ENCODE data around the gene TRIP10.
"Not testable (repeated sequence)": the region's sequence is repeated elsewhere in the genome, so short reads cannot be mapped to it uniquely, and the experiment has no call there.

The TRIP10 gene

DNA sequence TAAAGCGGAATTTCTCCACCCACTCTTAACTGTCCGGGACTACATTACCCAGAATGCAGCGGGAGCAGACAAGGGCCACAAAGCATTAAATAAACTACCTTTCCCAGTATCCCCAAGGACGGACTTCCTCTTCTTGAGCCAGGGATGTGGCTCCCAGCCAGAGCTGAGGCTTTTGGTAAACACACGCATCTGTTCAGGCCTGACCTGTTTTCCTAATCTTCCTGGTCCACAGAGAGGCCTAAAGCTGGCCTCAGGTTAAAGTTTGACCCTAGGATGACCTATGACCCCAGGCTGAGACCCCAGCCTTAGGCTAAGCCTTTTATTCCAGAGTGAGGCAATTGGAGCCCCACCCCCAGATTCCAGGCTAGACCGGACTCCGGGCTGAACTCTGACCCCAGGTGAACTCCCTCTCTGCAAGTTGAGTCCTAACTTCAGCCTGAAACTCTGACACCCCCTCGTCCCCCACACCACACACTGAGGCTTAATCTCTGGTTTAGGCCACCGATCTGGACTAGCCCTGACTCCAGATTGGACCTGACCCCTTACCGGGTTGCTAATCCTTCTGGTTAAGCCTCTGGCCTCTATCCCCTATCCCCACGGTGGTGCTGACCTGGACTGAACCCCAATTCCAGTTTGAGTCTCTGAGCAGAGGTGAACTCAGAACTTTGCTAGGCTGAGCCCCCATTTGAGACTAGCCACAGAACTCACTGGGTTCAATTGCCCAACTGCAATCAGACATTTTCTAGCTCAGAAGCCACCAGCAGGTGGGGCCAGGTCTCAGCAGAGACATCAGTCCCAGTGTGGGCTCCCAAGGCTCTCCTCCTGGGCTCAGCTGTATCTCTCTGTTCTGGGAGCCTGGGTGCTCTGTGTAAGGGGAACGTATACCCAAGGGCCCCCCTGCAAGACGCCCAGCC is 1.4 kb upstream of the TRIP10 start:
- H3K27me3 ChIP-seq (replicated peaks; ENCODE audit: control insufficient read depth, insufficient read depth, low read length), result no peaks in the 10 kb centered on the region
- H3K9me3 ChIP-seq (ENCODE audit: control insufficient read depth, low read length), result no peaks in the 10 kb centered on the region
- peak overlapping the region; percentile 81 for H3K9ac ChIP-seq (ENCODE audit: low read length)
- H3K36me3 ChIP-seq (ENCODE audit: control insufficient read depth, insufficient read depth, low read length, severe bottlenecking), result peaks cover 11% of the 10 kb centered on the region
- H3K4me3 ChIP-seq (ENCODE audit: low read length), result peak overlapping the region; percentile 73
- peak; percentile 91 for DNase-seq (ENCODE audit: low read depth)
- peaks cover 43% of the 10 kb centered on the region for H3K4me1 ChIP-seq (ENCODE audit: control insufficient read depth, insufficient read depth, low read length)

- Histone ChIP-seq H3K4me1 (ENCODE audit: control insufficient read depth, insufficient read depth, low read length) (peaks cover 49% of the 10 kb centered on the region), H3K9ac (ENCODE audit: low read length) (peak overlapping the region; percentile 81), H3K27me3 (replicated peaks; ENCODE audit: control insufficient read depth, insufficient read depth, low read length) (no peaks in the 10 kb centered on the region), H3K36me3 (ENCODE audit: control insufficient read depth, insufficient read depth, low read length, severe bottlenecking) (peaks cover 17% of the 10 kb centered on the region), H3K4me3 (ENCODE audit: low read length) (peak overlapping the region; percentile 73), H3K9me3 (ENCODE audit: control insufficient read depth, low read length) (no peaks in the 10 kb centered on the region)
- no peak for DNase-seq (ENCODE audit: low read depth)
Observed at GRCh38 chr19:6738787-6739389, 592 bp upstream of the TRIP10 start.

DNA sequence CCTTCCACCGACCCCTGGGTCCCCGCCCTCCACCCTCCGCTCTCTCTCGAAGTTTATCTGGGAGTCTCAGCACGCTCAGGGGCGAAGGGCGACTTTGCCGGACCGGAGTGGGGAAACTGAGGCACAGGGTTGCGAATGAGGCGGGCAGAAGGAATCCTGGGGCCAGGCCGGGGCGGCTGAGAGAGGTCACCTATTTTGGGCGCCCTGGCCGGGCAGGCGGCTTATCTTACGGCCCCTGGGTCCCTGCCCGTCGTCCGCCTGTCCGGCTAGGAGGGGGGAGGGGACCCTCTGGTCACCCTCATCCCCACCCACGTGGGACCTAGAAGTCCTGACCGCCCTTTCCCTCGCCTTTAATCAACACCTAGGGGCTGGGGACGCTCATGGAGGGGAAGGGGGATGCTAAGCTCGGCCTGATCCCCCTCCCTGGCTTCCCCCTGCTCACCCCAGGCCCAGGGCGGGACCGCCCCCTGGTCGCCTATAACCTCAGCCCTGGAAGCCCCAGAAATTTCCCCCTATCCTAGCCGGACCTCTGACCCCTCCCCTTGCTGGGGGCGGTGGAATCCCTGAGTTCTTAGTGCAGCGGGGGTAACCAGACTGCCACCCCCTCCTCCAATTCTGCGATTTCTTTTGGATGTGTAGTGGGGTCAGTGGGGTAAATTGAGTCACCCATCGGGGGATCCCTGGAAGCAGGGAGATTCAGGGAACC is 556 bp downstream of the TRIP10 start:
- Histone ChIP-seq H3K4me3 (ENCODE audit: low read length) (peak overlapping the region; percentile 87), H3K9me3 (ENCODE audit: control insufficient read depth, low read length) (no peaks in the 10 kb centered on the region), H3K4me1 (ENCODE audit: control insufficient read depth, insufficient read depth, low read length) (peaks cover 59% of the 10 kb centered on the region), H3K9ac (ENCODE audit: low read length) (peak overlapping the region; percentile 95), H3K36me3 (ENCODE audit: control insufficient read depth, insufficient read depth, low read length, severe bottlenecking) (peaks cover 15% of the 10 kb centered on the region), H3K27me3 (replicated peaks; ENCODE audit: control insufficient read depth, insufficient read depth, low read length) (no peaks in the 10 kb centered on the region)
- DNase-seq (ENCODE audit: low read depth), result peak; percentile 57

DNA sequence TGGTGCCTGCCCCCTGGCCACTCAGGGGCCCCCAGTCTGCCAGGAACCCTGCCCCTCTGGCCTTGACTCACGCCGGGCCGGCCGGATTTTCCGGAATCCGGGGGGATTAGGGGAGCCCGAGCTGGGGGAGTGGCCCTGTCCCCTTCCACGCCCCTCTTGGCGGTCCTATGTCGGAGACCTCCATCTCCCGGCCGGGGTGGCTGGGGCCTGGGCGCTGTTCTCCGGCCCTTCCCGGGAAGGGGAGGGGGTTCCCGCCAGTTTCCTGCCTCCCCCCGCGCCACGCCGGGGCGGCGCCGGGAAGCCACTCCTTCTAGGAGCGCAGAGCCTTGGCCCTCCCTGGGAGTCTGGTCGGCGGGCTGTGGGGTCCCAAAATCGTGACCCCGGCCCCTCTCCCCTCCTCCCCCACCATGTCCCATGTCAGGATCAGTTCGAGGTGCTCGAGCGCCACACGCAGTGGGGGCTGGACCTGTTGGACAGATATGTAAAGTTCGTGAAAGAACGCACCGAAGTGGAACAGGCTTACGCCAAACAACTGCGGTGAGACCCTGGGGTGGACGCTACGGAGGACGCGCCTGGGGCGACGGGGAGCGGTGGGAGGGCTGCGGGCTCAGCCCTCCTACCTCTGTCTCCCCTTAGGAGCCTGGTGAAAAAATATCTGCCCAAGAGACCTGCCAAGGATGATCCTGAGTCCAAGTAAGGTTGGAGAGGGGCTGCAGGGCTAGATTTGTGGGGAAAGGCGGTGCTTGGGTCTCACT is 1.3 kb downstream of the TRIP10 start:
- H3K9me3 ChIP-seq (ENCODE audit: control insufficient read depth, low read length), result no peaks in the 10 kb centered on the region
- H3K4me3 ChIP-seq (ENCODE audit: low read length), result peak overlapping the region; percentile 87
- peak overlapping the region; percentile 95 for H3K9ac ChIP-seq (ENCODE audit: low read length)
- H3K27me3 ChIP-seq (replicated peaks; ENCODE audit: control insufficient read depth, insufficient read depth, low read length), result no peaks in the 10 kb centered on the region
- peaks cover 61% of the 10 kb centered on the region for H3K4me1 ChIP-seq (ENCODE audit: control insufficient read depth, insufficient read depth, low read length)
- peaks cover 17% of the 10 kb centered on the region for H3K36me3 ChIP-seq (ENCODE audit: control insufficient read depth, insufficient read depth, low read length, severe bottlenecking)
- DNase-seq (ENCODE audit: low read depth), result peak; percentile 70

GRCh38 chr19:6743066-6743465 is 3.6 kb downstream of the TRIP10 start:
- H3K9me3 ChIP-seq (ENCODE audit: control insufficient read depth, low read length), result no peaks in the 10 kb centered on the region
- H3K4me1 ChIP-seq (ENCODE audit: control insufficient read depth, insufficient read depth, low read length), result peaks cover 65% of the 10 kb centered on the region
- H3K4me3 ChIP-seq (ENCODE audit: low read length), result peak overlapping the region; percentile 87
- no peak for DNase-seq (ENCODE audit: low read depth)
- H3K27me3 ChIP-seq (replicated peaks; ENCODE audit: control insufficient read depth, insufficient read depth, low read length), result no peaks in the 10 kb centered on the region
- H3K36me3 ChIP-seq (ENCODE audit: control insufficient read depth, insufficient read depth, low read length, severe bottlenecking), result peaks cover 39% of the 10 kb centered on the region
- peak overlapping the region; percentile 95 for H3K9ac ChIP-seq (ENCODE audit: low read length)

DNA sequence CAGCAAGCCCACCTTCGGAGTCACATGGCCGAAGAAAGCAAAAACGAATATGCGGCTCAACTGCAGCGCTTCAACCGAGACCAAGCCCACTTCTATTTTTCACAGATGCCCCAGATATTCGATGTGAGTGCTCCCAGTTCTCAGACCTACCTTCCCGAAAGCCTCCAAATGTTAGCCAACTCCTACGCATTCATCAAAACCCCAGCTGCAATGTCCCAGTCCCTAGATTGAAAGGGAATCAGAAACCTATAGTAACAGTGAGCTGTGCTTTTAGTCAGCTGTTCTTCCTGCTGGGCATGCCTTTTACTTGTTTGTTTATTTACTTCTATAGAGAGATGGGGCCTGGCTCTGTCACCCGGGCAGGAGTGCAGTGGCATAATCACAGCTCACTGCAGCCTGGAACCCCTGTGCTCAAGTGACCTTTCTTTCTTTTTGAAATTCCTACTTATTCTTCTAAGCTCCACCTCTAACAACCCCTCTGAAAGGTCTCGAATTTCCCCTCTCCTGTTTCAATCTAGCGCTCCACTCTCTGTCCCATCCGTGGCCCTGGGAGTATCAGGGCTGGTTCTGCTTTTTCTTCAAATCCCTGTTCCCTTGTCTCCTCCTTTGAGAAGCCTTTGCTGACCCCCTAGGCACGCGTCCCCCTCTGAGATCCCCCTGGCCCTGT is 4.4 kb downstream of the TRIP10 start:
- Histone ChIP-seq H3K9me3 (ENCODE audit: control insufficient read depth, low read length) (no peaks in the 10 kb centered on the region), H3K36me3 (ENCODE audit: control insufficient read depth, insufficient read depth, low read length, severe bottlenecking) (peaks cover 42% of the 10 kb centered on the region), H3K4me1 (ENCODE audit: control insufficient read depth, insufficient read depth, low read length) (peaks cover 65% of the 10 kb centered on the region), H3K4me3 (ENCODE audit: low read length) (peak overlapping the region; percentile 58), H3K9ac (ENCODE audit: low read length) (peak overlapping the region; percentile 85), H3K27me3 (replicated peaks; ENCODE audit: control insufficient read depth, insufficient read depth, low read length) (no peaks in the 10 kb centered on the region)
- DNase-seq (ENCODE audit: low read depth), result no peak

DNA sequence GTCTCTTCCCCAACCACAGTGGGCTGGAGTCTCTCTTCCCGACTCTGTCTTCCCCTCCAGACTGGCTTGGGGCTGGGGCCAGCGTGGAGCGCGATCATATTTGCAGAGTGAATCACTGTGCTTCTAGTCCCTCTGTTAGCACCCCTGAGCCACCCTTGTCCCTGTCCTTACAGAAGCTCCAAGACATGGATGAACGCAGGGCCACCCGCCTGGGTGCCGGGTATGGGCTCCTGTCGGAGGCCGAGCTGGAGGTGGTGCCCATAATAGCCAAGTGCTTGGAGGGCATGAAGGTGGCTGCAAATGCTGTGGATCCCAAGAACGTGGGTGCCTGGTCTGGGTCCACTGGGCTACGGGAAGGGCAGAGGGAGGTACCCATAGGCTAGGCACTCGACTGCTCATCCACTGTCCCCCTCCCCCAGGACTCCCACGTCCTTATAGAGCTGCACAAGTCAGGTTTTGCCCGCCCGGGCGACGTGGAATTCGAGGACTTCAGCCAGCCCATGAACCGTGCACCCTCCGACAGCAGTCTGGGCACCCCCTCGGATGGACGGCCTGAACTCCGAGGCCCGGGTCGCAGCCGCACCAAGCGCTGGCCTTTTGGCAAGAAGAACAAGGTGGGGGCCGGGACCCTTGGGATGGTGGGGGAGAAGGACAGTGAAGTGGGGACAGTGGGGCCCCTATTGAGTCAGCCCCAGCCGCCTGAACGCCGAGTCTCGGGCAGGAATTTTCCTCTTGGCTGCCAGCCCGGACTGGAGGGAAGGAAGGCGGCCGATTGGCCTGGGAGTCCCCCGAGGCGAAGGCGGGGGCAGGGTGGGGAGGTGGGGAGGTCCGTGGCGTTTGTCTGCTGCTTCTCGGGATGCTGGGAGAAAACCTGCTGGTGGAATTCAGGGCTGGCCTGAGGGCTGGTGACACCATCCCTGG is 5.2 kb downstream of the TRIP10 start:
- Histone ChIP-seq H3K9me3 (ENCODE audit: control insufficient read depth, low read length) (no peaks in the 10 kb centered on the region), H3K27me3 (replicated peaks; ENCODE audit: control insufficient read depth, insufficient read depth, low read length) (no peaks in the 10 kb centered on the region), H3K4me3 (ENCODE audit: low read length) (peak overlapping the region; percentile 66), H3K36me3 (ENCODE audit: control insufficient read depth, insufficient read depth, low read length, severe bottlenecking) (peaks cover 49% of the 10 kb centered on the region), H3K9ac (ENCODE audit: low read length) (peak overlapping the region; percentile 85), H3K4me1 (ENCODE audit: control insufficient read depth, insufficient read depth, low read length) (peaks cover 69% of the 10 kb centered on the region)
- DNase-seq (ENCODE audit: low read depth), result peak; percentile 97

DNA sequence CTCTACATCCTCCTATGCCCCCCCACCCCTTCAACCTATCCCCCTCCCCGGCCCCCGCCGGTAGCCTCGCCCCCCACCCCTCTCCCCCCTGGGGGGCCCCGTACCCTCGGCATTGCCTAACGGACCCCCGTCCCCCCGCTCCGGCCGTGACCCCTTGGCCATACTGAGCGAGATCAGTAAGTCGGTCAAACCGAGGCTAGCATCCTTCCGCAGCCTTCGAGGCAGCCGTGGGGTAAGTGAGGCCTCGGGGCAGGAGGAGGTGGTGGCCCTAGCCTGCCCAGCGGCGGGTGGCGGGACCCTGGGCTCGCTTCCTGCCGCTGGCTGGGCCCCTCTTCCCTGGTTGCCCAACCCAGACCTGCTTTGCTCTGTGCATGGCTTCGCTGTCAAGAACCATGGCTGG is 6.5 kb downstream of the TRIP10 start:
- peaks cover 71% of the 10 kb centered on the region for H3K4me1 ChIP-seq (ENCODE audit: control insufficient read depth, insufficient read depth, low read length)
- H3K27me3 ChIP-seq (replicated peaks; ENCODE audit: control insufficient read depth, insufficient read depth, low read length), result no peaks in the 10 kb centered on the region
- peak overlapping the region; percentile 54 for H3K9ac ChIP-seq (ENCODE audit: low read length)
- peaks cover 59% of the 10 kb centered on the region for H3K36me3 ChIP-seq (ENCODE audit: control insufficient read depth, insufficient read depth, low read length, severe bottlenecking)
- H3K9me3 ChIP-seq (ENCODE audit: control insufficient read depth, low read length), result no peaks in the 10 kb centered on the region
- DNase-seq (ENCODE audit: low read depth), result no peak
- no peak overlapping the region for H3K4me3 ChIP-seq (ENCODE audit: low read length)

DNA sequence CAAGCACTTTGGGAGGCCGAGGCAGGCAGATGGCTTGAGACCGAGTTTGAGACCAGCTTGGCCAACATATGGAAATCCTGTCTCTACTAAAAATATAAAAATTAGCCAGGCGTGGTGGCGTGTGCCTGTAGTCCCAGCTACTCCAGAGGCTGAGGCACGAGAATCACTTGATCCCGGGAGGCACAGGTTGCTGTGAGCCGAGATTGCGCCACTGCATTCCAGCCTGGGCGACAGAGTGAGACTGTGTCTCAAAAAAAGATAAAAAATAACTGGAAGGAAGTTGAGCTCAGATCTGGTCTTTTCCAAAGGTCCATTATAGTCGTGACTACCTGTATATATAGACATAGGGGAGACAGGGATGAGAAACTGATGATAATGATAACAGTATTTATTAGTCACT is 9.1 kb downstream of the TRIP10 start:
- Histone ChIP-seq H3K36me3 (ENCODE audit: control insufficient read depth, insufficient read depth, low read length, severe bottlenecking) (peaks cover 65% of the 10 kb centered on the region), H3K4me3 (ENCODE audit: low read length) (peak overlapping the region; percentile 47), H3K4me1 (ENCODE audit: control insufficient read depth, insufficient read depth, low read length) (peaks cover 54% of the 10 kb centered on the region), H3K9ac (ENCODE audit: low read length) (peak overlapping the region; percentile 30)
- H3K9me3 ChIP-seq (ENCODE audit: control insufficient read depth, low read length); H3K27me3 ChIP-seq (replicated peaks; ENCODE audit: control insufficient read depth, insufficient read depth, low read length); DNase-seq (ENCODE audit: low read depth): not testable (repeated sequence)

DNA sequence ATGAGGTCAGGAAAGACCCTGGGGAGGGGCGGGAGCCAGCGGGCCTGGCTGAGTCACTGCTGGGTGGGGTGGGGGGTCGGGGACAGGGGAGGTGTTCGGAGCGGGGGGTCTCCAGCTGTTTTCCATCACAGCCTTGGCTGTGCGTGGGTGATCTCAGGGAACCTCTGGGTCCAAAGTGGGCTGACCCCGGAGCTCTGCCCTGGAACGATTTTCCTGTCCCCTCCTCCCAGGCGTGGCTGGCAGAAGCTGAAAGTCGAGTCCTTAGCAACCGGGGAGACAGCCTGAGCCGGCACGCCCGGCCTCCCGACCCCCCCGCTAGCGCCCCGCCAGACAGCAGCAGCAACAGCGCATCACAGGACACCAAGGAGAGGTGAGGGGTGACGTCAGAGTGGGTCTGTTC is 10.6 kb downstream of the TRIP10 start:
- Histone ChIP-seq H3K36me3 (ENCODE audit: control insufficient read depth, insufficient read depth, low read length, severe bottlenecking) (peaks cover 61% of the 10 kb centered on the region), H3K4me3 (ENCODE audit: low read length) (no peak overlapping the region), H3K4me1 (ENCODE audit: control insufficient read depth, insufficient read depth, low read length) (peaks cover 41% of the 10 kb centered on the region), H3K27me3 (replicated peaks; ENCODE audit: control insufficient read depth, insufficient read depth, low read length) (no peaks in the 10 kb centered on the region), H3K9me3 (ENCODE audit: control insufficient read depth, low read length) (no peaks in the 10 kb centered on the region), H3K9ac (ENCODE audit: low read length) (no peak overlapping the region)
- DNase-seq (ENCODE audit: low read depth), result no peak

All from adipocyte (in vitro differentiated cells).